ENCODE results near the gene PEX14. TPM values are rescaled to one million over a fixed set of nuclear protein-coding genes. Genes with fewer than 3 reads are reported as not detected.

The PEX14 gene
- total and polyA plus RNA-seq, 4 donors = 9.5 to 26.9 (median 19.7) TPM

- no peaks in the 10 kb centered on the region for H3K9me3 ChIP-seq (ENCODE audit: control insufficient read depth, insufficient read depth, low read length)
- peaks cover 9% of the 10 kb centered on the region for H3K4me1 ChIP-seq (ENCODE audit: control insufficient read depth, insufficient read depth, low read length)
- no peaks in the 10 kb centered on the region for H3K27me3 ChIP-seq (ENCODE audit: control insufficient read depth, insufficient read depth, low read length)
- no peak overlapping the region for H3K4me3 ChIP-seq (ENCODE audit: low read depth, low read length)
- no peak overlapping the region for H3K27ac ChIP-seq (ENCODE audit: low read depth, low read length)
- WGBS (ENCODE audit: insufficient coverage) = 83% methylated on average over 2 of the region's 15 CpGs
- peak in 1 of 6 donors; percentile 72 for DNase-seq (ENCODE audit: low read depth in 4 of 6, low spot score in 6 of 6)
- H3K36me3 ChIP-seq (ENCODE audit: control insufficient read depth, insufficient read depth, low read length) = peaks cover 11% of the 10 kb centered on the region
These were observed 62.5 kb downstream of the PEX14 start for GRCh38 chr1:10537082-10537766.

GRCh38 chr1:10538646-10539355, 64.1 kb downstream of the PEX14 start:
- H3K36me3 ChIP-seq (ENCODE audit: control insufficient read depth, insufficient read depth, low read length) = peaks cover 11% of the 10 kb centered on the region
- peak in 1 of 6 donors; percentile 31 for DNase-seq (ENCODE audit: low read depth in 4 of 6, low spot score in 6 of 6)
- no peaks in the 10 kb centered on the region for H3K27me3 ChIP-seq (ENCODE audit: control insufficient read depth, insufficient read depth, low read length)
- H3K27ac ChIP-seq (ENCODE audit: low read depth, low read length) = no peak overlapping the region
- no peak overlapping the region for H3K4me3 ChIP-seq (ENCODE audit: low read depth, low read length)
- H3K9me3 ChIP-seq (ENCODE audit: control insufficient read depth, insufficient read depth, low read length) = no peaks in the 10 kb centered on the region
- peaks cover 9% of the 10 kb centered on the region for H3K4me1 ChIP-seq (ENCODE audit: control insufficient read depth, insufficient read depth, low read length)
- 69% methylated on average over 11 of the region's 13 CpGs for WGBS (ENCODE audit: insufficient coverage)

GRCh38 chr1:10539411-10540043, 64.8 kb downstream of the PEX14 start:
- H3K27me3 ChIP-seq (ENCODE audit: control insufficient read depth, insufficient read depth, low read length) = no peaks in the 10 kb centered on the region
- H3K27ac ChIP-seq (ENCODE audit: low read depth, low read length) = no peak overlapping the region
- peaks cover 9% of the 10 kb centered on the region for H3K4me1 ChIP-seq (ENCODE audit: control insufficient read depth, insufficient read depth, low read length)
- H3K4me3 ChIP-seq (ENCODE audit: low read depth, low read length) = no peak overlapping the region
- H3K9me3 ChIP-seq (ENCODE audit: control insufficient read depth, insufficient read depth, low read length) = no peaks in the 10 kb centered on the region
- DNase-seq (ENCODE audit: low read depth in 4 of 6, low spot score in 6 of 6) = no peak
- WGBS (ENCODE audit: insufficient coverage) = no CpG with 5 or more reads among the region's 4 CpGs
- H3K36me3 ChIP-seq (ENCODE audit: control insufficient read depth, insufficient read depth, low read length) = peaks cover 11% of the 10 kb centered on the region

GRCh38 chr1:10540277-10541005, 65.7 kb downstream of the PEX14 start:
- no peak overlapping the region for H3K27ac ChIP-seq (ENCODE audit: low read depth, low read length)
- H3K4me1 ChIP-seq (ENCODE audit: control insufficient read depth, insufficient read depth, low read length) = peaks cover 9% of the 10 kb centered on the region
- 20% methylated on average over 1 of the region's 9 CpGs for WGBS (ENCODE audit: insufficient coverage)
- H3K36me3 ChIP-seq (ENCODE audit: control insufficient read depth, insufficient read depth, low read length) = peaks cover 11% of the 10 kb centered on the region
- peak in 2 of 6 donors; percentile 47 to 67 for DNase-seq (ENCODE audit: low read depth in 4 of 6, low spot score in 6 of 6)
- H3K4me3 ChIP-seq (ENCODE audit: low read depth, low read length) = no peak overlapping the region
- no peaks in the 10 kb centered on the region for H3K9me3 ChIP-seq (ENCODE audit: control insufficient read depth, insufficient read depth, low read length)
- no peaks in the 10 kb centered on the region for H3K27me3 ChIP-seq (ENCODE audit: control insufficient read depth, insufficient read depth, low read length)

GRCh38 chr1:10541286-10541685, 66.5 kb downstream of the PEX14 start:
- Histone ChIP-seq H3K27ac (ENCODE audit: low read depth, low read length) (no peak overlapping the region), H3K27me3 (ENCODE audit: control insufficient read depth, insufficient read depth, low read length) (no peaks in the 10 kb centered on the region), H3K4me3 (ENCODE audit: low read depth, low read length) (no peak overlapping the region), H3K9me3 (ENCODE audit: control insufficient read depth, insufficient read depth, low read length) (no peaks in the 10 kb centered on the region), H3K4me1 (ENCODE audit: control insufficient read depth, insufficient read depth, low read length) (peaks cover 9% of the 10 kb centered on the region), H3K36me3 (ENCODE audit: control insufficient read depth, insufficient read depth, low read length) (peaks cover 8% of the 10 kb centered on the region)
- WGBS (ENCODE audit: insufficient coverage) = 74% methylated on average over 17 of the region's 17 CpGs
- DNase-seq (ENCODE audit: low read depth in 4 of 6, low spot score in 6 of 6) = no peak

GRCh38 chr1:10544239-10544638, 69.5 kb downstream of the PEX14 start:
- H3K4me1 ChIP-seq (ENCODE audit: control insufficient read depth, insufficient read depth, low read length) = peaks cover 5% of the 10 kb centered on the region
- H3K27ac ChIP-seq (ENCODE audit: low read depth, low read length) = no peak overlapping the region
- 100% methylated on average over 1 of the region's 2 CpGs for WGBS (ENCODE audit: insufficient coverage)
- H3K27me3 ChIP-seq (ENCODE audit: control insufficient read depth, insufficient read depth, low read length) = no peaks in the 10 kb centered on the region
- no peaks in the 10 kb centered on the region for H3K9me3 ChIP-seq (ENCODE audit: control insufficient read depth, insufficient read depth, low read length)
- peaks cover 4% of the 10 kb centered on the region for H3K36me3 ChIP-seq (ENCODE audit: control insufficient read depth, insufficient read depth, low read length)
- DNase-seq (ENCODE audit: low read depth in 4 of 6, low spot score in 6 of 6) = no peak
- H3K4me3 ChIP-seq (ENCODE audit: low read depth, low read length) = no peak overlapping the region

- Histone ChIP-seq H3K4me3 (ENCODE audit: low read depth, low read length) (no peak overlapping the region), H3K4me1 (ENCODE audit: control insufficient read depth, insufficient read depth, low read length) (no peaks in the 10 kb centered on the region), H3K27ac (ENCODE audit: low read depth, low read length) (no peak overlapping the region), H3K36me3 (ENCODE audit: control insufficient read depth, insufficient read depth, low read length) (no peaks in the 10 kb centered on the region), H3K9me3 (ENCODE audit: control insufficient read depth, insufficient read depth, low read length) (no peaks in the 10 kb centered on the region), H3K27me3 (ENCODE audit: control insufficient read depth, insufficient read depth, low read length) (no peaks in the 10 kb centered on the region)
- WGBS (ENCODE audit: insufficient coverage) = 75% methylated on average over 1 of the region's 1 CpG
- DNase-seq (ENCODE audit: low read depth in 4 of 6, low spot score in 6 of 6) = no peak
These were observed 72.1 kb downstream of the PEX14 start for GRCh38 chr1:10546896-10547295.

GRCh38 chr1:10549904-10550664, 75.3 kb downstream of the PEX14 start:
- Histone ChIP-seq H3K36me3 (ENCODE audit: control insufficient read depth, insufficient read depth, low read length) (no peaks in the 10 kb centered on the region), H3K9me3 (ENCODE audit: control insufficient read depth, insufficient read depth, low read length) (no peaks in the 10 kb centered on the region), H3K4me3 (ENCODE audit: low read depth, low read length) (no peak overlapping the region), H3K27ac (ENCODE audit: low read depth, low read length) (no peak overlapping the region), H3K27me3 (ENCODE audit: control insufficient read depth, insufficient read depth, low read length) (no peaks in the 10 kb centered on the region), H3K4me1 (ENCODE audit: control insufficient read depth, insufficient read depth, low read length) (peaks cover 3% of the 10 kb centered on the region)
- no peak for DNase-seq (ENCODE audit: low read depth in 4 of 6, low spot score in 6 of 6)
- WGBS (ENCODE audit: insufficient coverage) = 71% methylated on average over 1 of the region's 2 CpGs

GRCh38 chr1:10553118-10553517, 78.4 kb downstream of the PEX14 start:
- Histone ChIP-seq H3K9me3 (ENCODE audit: control insufficient read depth, insufficient read depth, low read length) (no peaks in the 10 kb centered on the region), H3K27me3 (ENCODE audit: control insufficient read depth, insufficient read depth, low read length) (no peaks in the 10 kb centered on the region), H3K36me3 (ENCODE audit: control insufficient read depth, insufficient read depth, low read length) (no peaks in the 10 kb centered on the region), H3K4me1 (ENCODE audit: control insufficient read depth, insufficient read depth, low read length) (peaks cover 8% of the 10 kb centered on the region), H3K4me3 (ENCODE audit: low read depth, low read length) (no peak overlapping the region), H3K27ac (ENCODE audit: low read depth, low read length) (no peak overlapping the region)
- no peak for DNase-seq (ENCODE audit: low read depth in 4 of 6, low spot score in 6 of 6)
- 72% methylated on average over 10 of the region's 10 CpGs for WGBS (ENCODE audit: insufficient coverage)
